K562 (cell line): ENCODE results near the gene ADAT3. TPM values are rescaled to one million over a fixed set of nuclear protein-coding genes. Genes with fewer than 3 reads are reported as not detected.

Experiments used
- ARHGAP35 ChIP-seq: fragments of 450-650 bp; IDR thresholded peaks from 2 replicates; pipeline ENCODE4 v1.6.1; 2018; ENCODE audit not compliant: partially characterized antibody
- ATF2 ChIP-seq: sonication (generic); formaldehyde crosslinking; IDR thresholded peaks from 2 replicates; pipeline ENCODE4 v1.8.1; 2022; ENCODE audit warnings: missing genetic modification reagents
- CBX3 ChIP-seq, 2 experiments: IDR thresholded peaks; 1 replicate in 1 of 2; 2 replicates in 1 of 2; pipeline ENCODE4 v1.6.1; 2012; ENCODE audit warnings: inconsistent platforms in 2 of 2, low read length in 2 of 2, borderline replicate concordance in 1 of 2, control low read depth in 1 of 2
- CCNT2 ChIP-seq: IDR thresholded peaks from 2 replicates; pipeline ENCODE4 v1.6.1; 2011; ENCODE audit warnings: borderline replicate concordance, low read depth, mild to moderate bottlenecking, moderate library complexity, mixed read lengths, low read length; ENCODE audit not compliant: insufficient read length; ENCODE audit errors: extremely low read depth
- CREM ChIP-seq: IDR thresholded peaks from 2 replicates; pipeline ENCODE4 v1.6.1; 2014; ENCODE audit warnings: antibody characterized with exemption, low read depth
- EGR1 ChIP-seq: fragments of 450-650 bp; conservative IDR thresholded peaks from 2 replicates; pipeline ENCODE4 v1.6.1; 2017; ENCODE audit warnings: mild to moderate bottlenecking
- ELF2 ChIP-seq: fragments of 250-450 bp; sonication (Bioruptor Pico); IDR thresholded peaks from 2 replicates; pipeline ENCODE4 v1.5.0; 2021; ENCODE audit warnings: mild to moderate bottlenecking
- EP400 ChIP-seq: fragments of 450-650 bp; IDR thresholded peaks from 2 replicates; pipeline ENCODE4 v1.6.1; 2017; ENCODE audit warnings: antibody characterized with exemption, mild to moderate bottlenecking, moderate library complexity
- ERF ChIP-seq: fragments of 450-650 bp; formaldehyde crosslinking; IDR thresholded peaks from 2 replicates; pipeline ENCODE4 v1.4.0; 2020; ENCODE audit warnings: mild to moderate bottlenecking, mixed read lengths
- ESRRB ChIP-seq: fragments of 250-450 bp; sonication (Bioruptor Pico); IDR thresholded peaks from 2 replicates; pipeline ENCODE4 v1.5.0; 2020; ENCODE audit warnings: mild to moderate bottlenecking, moderate library complexity, borderline replicate concordance
- FOXJ2 ChIP-seq: fragments of 200-800 bp; sonication (Bioruptor generic); IDR thresholded peaks from 2 replicates; pipeline ENCODE4 v1.6.1; 2016; ENCODE audit warnings: missing genetic modification characterization, missing compliant biosample characterization
- JUND ChIP-seq, 2 experiments: IDR thresholded peaks; 2 replicates in 1 of 2; 3 replicates in 1 of 2; pipeline ENCODE4 v1.6.1; 2011; ENCODE audit warnings: borderline replicate concordance in 2 of 2, low read depth in 2 of 2, low read length in 2 of 2, improper control_type of control experiment in 1 of 2, missing biosample characterization in 1 of 2, missing genetic modification characterization in 1 of 2, missing genetic modification reagents in 1 of 2
- KDM2B ChIP-seq: fragments of 250-450 bp; sonication (Bioruptor Pico); IDR thresholded peaks from 2 replicates; pipeline ENCODE4 v1.8.0; 2021; ENCODE audit warnings: mild to moderate bottlenecking, moderate library complexity
- MECOM ChIP-seq: fragments of 250-450 bp; sonication (Bioruptor Pico); IDR thresholded peaks from 2 replicates; pipeline ENCODE4 v1.8.0; 2022; ENCODE audit warnings: inconsistent platforms
- MEIS2 ChIP-seq: fragments of 450-650 bp; IDR thresholded peaks from 2 replicates; pipeline ENCODE4 v1.6.1; 2014; ENCODE audit warnings: mild to moderate bottlenecking; ENCODE audit not compliant: partially characterized antibody
- NELFE ChIP-seq: IDR thresholded peaks from 2 replicates; pipeline ENCODE4 v1.6.1; 2011; ENCODE audit warnings: mild to moderate bottlenecking; ENCODE audit not compliant: insufficient read depth, insufficient read length
- NRF1 ChIP-seq, 2 experiments: fragments of 450-650 bp; IDR thresholded peaks in 1 of 2; conservative IDR thresholded peaks in 1 of 2; 2 replicates each; pipeline ENCODE4 v1.6.1; 2014; ENCODE audit warnings: mild to moderate bottlenecking in 2 of 2
- PRPF4 ChIP-seq: fragments of 200-400 bp; formaldehyde crosslinking; IDR thresholded peaks from one replicate; pipeline ENCODE4 v1.6.1; 2017; ENCODE audit warnings: low read length, low read depth, mild to moderate bottlenecking; ENCODE audit not compliant: insufficient read depth, poor library complexity, severe bottlenecking
- RBM17 ChIP-seq: fragments of 200-400 bp; formaldehyde crosslinking; IDR thresholded peaks from 2 replicates; pipeline ENCODE4 v1.6.1; 2017; ENCODE audit warnings: low read depth, mild to moderate bottlenecking, low read length, borderline replicate concordance
- TCF7L2 ChIP-seq: fragments of 150-350 bp; IDR thresholded peaks from 2 replicates; pipeline ENCODE4 v1.6.1; 2016; ENCODE audit warnings: low read depth, mild to moderate bottlenecking, low read length, moderate library complexity
- ZBTB12 ChIP-seq: fragments of 250-450 bp; sonication (Bioruptor Pico); IDR thresholded peaks from 2 replicates; pipeline ENCODE4 v1.4.0; 2020
- ZNF398 ChIP-seq: fragments of 250-450 bp; sonication (Bioruptor Pico); IDR thresholded peaks from 2 replicates; pipeline ENCODE4 v1.8.0; 2021; ENCODE audit warnings: moderate library complexity, mild to moderate bottlenecking, inconsistent platforms
- polyA plus RNA-seq, 8 experiments: library from polyadenylated mRNA; depleted of rRNA in 4 of 8; stranded (reverse) in 5 of 8; unstranded in 3 of 8; fragments of >200 nt; fragmentation: Nextera tagmentation in 2 of 8; fragmentation: Illumina TruSeq in 1 of 8; extraction: Ambion mirVana in 2 of 8; extraction: Trizol in 1 of 8; gene quantifications; 2 replicates each; pipeline versions ENCODE4 v1.2.1 to v1.2.3, GENCODE V29; 2011 to 2014; ENCODE audit warnings: inconsistent platforms in 1 of 8, missing spikeins in 1 of 8
- total RNA-seq, 7 experiments: library from RNA; depleted of rRNA in 6 of 7; stranded (reverse); fragments of >200 nt in 6 of 7; fragmentation: Illumina TruSeq in 2 of 7; extraction: Trizol in 2 of 7; gene quantifications; 2 replicates each; pipeline versions ENCODE4 v1.2.1 to v1.2.3, GENCODE V29; 2011 to 2021; ENCODE audit warnings: low replicate concordance in 1 of 7

Gene ADAT3
- total and polyA plus RNA-seq, 9 of the 15 experiments (the other 6 are each of a cell fraction or from before 2014, with no cell fraction given): 0.67 to 15.6 (median 7.8) TPM; not detected in 4

DNA sequence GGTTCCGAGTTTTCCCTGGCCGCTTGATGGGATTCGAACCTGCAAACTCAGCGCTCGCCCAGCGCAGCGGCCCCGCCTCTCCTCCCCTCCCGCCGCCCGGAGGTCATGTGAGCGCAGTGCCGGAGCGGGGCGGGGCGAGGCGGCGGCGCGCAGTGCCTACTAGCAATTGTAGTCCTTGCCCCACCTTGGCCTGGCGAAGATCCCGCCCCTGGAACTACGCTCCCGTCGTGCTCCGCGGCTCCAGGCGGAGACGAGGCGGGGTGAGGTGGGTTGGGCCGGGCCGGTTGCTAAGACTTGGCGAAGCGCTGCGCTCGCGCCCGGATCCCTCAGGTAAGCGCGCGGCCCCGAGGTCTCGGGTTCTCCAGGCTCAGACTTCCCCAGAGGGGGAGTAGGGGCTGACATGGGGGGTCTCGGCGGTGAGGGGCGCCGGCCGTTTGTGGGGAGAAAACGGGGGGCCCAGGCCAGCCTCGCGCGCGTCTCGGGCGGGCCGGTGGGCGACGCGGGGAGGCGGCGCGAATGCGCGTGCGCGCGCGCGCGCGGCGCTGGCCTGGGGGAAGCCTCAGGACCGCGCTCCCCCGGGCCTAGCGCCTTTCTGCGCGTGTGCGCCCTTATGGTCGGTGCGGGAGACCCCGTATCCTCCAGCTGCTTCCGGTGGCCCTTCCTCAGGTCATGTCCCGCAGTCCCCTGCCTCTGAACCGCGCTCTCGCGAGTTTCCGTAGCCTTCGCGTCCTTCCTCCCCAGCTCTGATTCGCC, at the start of gene ADAT3, which contains the start of gene SCAMP4 (continued):
- TF ChIP-seq NELFE (no peak), EGR1 (peak; percentile 47), MEIS2 (peak; percentile 63), CCNT2 (peak; percentile 66), ZBTB12 (0 out of 2 replicates have a peak, but pooled peaks have one; percentile 35), ATF2 (CRISPR knock-in tag) (no peak), NRF1 (conservative IDR thresholded peaks at IDR 0.05 in 1 of 2, IDR thresholded peaks at IDR 0.05 in 1 of 2) (peak; percentile 91 to 94), FOXJ2 (tag) (no peak), ESRRB (CRISPR knock-in tag) (no peak), ELF2 (CRISPR knock-in tag) (no peak), ARHGAP35 (no peak), EP400 (peak; percentile 58; the same call in 1 of the 2 replicates), CBX3 (IDR thresholded peaks at IDR 0.05; ENCODE audit: borderline replicate concordance in 1 of 2, low read length in 2 of 2) (peak in 1 of 2 experiments; percentile 55; a peak in 1 of 3 replicates), RBM17 (no peak), JUND (IDR thresholded peaks at IDR 0.05; ENCODE audit: borderline replicate concordance, low read depth, low read length) (peak; percentile 34; the same call in 1 of the 2 replicates), JUND (tag; IDR thresholded peaks at IDR 0.05; ENCODE audit: borderline replicate concordance, low read depth, low read length) (no peak; the same call in 2 of the 3 replicates), TCF7L2 (no peak), KDM2B (CRISPR knock-in tag) (no peak), PRPF4 (no peak), ZNF398 (CRISPR knock-in tag) (no peak), ERF (no peak), CREM (peak; percentile 93), MECOM (CRISPR knock-in tag) (0 out of 2 replicates have a peak, but pooled peaks have one; percentile 46)
